Inflammatory macrophage treated with lipopolysaccharide for 4 hours (primary cell): ENCODE results near the gene STK38L.

Experiments used
- DNase-seq: peaks from one replicate; pipeline ENCODE4 v3.0.0-alpha.2; 2020

The STK38L gene

GRCh38 chr12:27243804-27244688 is at the start of gene STK38L:
STK38L (plus strand) TSS chr12:27244286; CDS start chr12:27297721, 53,435 bp downstream.
- peak; percentile 97 for DNase-seq

GRCh38 chr12:27194644-27195043 is 49.4 kb upstream of the STK38L start:
- no peak for DNase-seq

- DNase-seq: no peak
Observed at GRCh38 chr12:27198036-27198435, 46.0 kb upstream of the STK38L start.

GRCh38 chr12:27199638-27200300 is 44.3 kb upstream of the STK38L start:
- DNase-seq: no peak

- no peak for DNase-seq
Observed at GRCh38 chr12:27201169-27201568, 42.9 kb upstream of the STK38L start.

- DNase-seq: no peak
Observed at GRCh38 chr12:27206801-27207502, 37.1 kb upstream of the STK38L start.

GRCh38 chr12:27207615-27208413 is 36.3 kb upstream of the STK38L start:
- DNase-seq: peak; percentile 65

GRCh38 chr12:27208414-27208750 is 35.7 kb upstream of the STK38L start:
- no peak for DNase-seq

- DNase-seq: no peak
Observed at GRCh38 chr12:27209257-27209910, 34.7 kb upstream of the STK38L start.

- no peak for DNase-seq
Observed at GRCh38 chr12:27210187-27210586, 33.9 kb upstream of the STK38L start.

- DNase-seq: no peak
Observed at GRCh38 chr12:27212861-27213260, 31.2 kb upstream of the STK38L start.

- DNase-seq: no peak
Observed at GRCh38 chr12:27213304-27213703, 30.8 kb upstream of the STK38L start.

- no peak for DNase-seq
Observed at GRCh38 chr12:27213830-27214787, 30.0 kb upstream of the STK38L start.

GRCh38 chr12:27217590-27217989 is 26.5 kb upstream of the STK38L start:
- no peak for DNase-seq

GRCh38 chr12:27219693-27220054 is 24.4 kb upstream of the STK38L start:
- DNase-seq: no peak

GRCh38 chr12:27220055-27220987 is 23.8 kb upstream of the STK38L start:
- no peak for DNase-seq

- DNase-seq: no peak
Observed at GRCh38 chr12:27220988-27221345, 23.1 kb upstream of the STK38L start.

- peak; percentile 24 for DNase-seq
Observed at GRCh38 chr12:27221625-27222387, 22.3 kb upstream of the STK38L start.

- no peak for DNase-seq
Observed at GRCh38 chr12:27226407-27226929, 17.6 kb upstream of the STK38L start.
